Mesodermal cell (in vitro differentiated cells): ENCODE measurements around the gene NALF2.

Experiments used
- H3K27ac ChIP-seq: 2 replicates; pipeline ENCODE4 v1.7.0; 2013; ENCODE audit warnings: mild to moderate bottlenecking, low read depth, low read length, moderate library complexity; ENCODE audit not compliant: severe bottlenecking
- H3K36me3 ChIP-seq: 2 replicates; pipeline ENCODE4 v1.7.1; 2013; ENCODE audit warnings: mild to moderate bottlenecking, low read length, moderate library complexity; ENCODE audit not compliant: control insufficient read depth, insufficient read depth
- H3K4me1 ChIP-seq: one replicate; pipeline ENCODE4 v1.7.1; 2013; ENCODE audit warnings: mild to moderate bottlenecking, low read length; ENCODE audit not compliant: insufficient read depth, control insufficient read depth, poor library complexity, severe bottlenecking
- H3K4me3 ChIP-seq: 2 replicates; pipeline ENCODE4 v1.7.0; 2013; ENCODE audit warnings: low read length, control low read depth, mild to moderate bottlenecking; ENCODE audit not compliant: insufficient read depth, poor library complexity, severe bottlenecking; ENCODE audit errors: extremely low read depth
- H3K9me3 ChIP-seq: 2 replicates; pipeline ENCODE4 v1.7.1; 2013; ENCODE audit warnings: mild to moderate bottlenecking, low read length, moderate library complexity; ENCODE audit not compliant: control insufficient read depth
- WGBS, 2 experiments: methylation state at CpG; one replicate each; pipeline ENCODE4 v1.1.5; 2013; ENCODE audit warnings: missing lambda C conversion rate in 2 of 2; ENCODE audit not compliant: insufficient coverage in 2 of 2; 5-methylcytosine and 5-hydroxymethylcytosine counted together

Gene NALF2

DNA sequence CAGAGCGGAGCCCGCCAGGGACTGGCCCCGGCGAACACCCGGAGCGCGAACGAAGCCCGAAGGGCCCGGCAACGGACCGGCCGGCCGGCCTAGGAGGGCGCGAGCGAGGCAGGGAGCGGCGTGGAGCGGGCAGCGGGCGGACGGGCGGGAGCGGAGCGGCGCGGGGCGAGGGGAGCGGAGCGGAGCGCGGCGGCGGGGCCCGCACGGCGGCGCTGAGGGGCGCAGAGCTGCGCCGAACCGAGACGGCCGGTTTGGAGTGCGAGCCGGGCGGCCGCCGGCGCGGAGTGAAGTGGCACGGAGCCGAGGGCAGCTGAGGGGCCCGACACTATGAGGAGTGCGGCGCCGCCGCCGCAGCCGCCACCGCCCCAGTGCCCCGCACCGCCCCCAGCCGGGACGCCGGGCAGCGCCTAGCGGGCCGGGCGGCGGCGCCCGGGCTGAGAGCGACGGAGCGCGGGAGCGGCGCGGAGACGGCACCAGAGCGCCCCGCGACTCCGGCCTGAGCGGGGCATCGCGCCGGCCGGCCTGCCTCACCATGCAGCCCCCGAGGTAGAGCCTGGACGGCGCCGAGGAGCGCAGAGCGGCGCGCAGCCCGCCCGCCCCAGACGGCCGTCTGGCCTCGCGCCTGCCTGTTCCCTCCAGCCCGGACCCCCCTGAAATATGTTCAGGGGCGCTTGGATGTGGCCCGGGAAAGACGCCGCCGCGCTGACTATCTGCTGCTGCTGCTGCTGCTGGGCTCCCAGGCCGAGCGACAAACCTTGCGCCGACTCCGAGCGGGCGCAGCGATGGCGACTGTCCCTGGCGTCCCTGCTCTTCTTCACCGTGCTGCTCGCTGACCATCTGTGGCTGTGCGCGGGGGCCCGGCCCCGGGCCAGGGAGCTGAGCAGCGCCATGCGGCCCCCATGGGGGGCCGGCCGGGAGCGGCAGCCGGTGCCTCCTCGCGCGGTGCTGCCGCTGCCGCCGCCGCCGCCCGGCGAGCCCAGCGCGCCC lies 793 bp downstream of the NALF2 start:
- H3K4me3 ChIP-seq, result peak overlapping the region; percentile 41
- no peaks in the 10 kb centered on the region for H3K9me3 ChIP-seq
- no peaks in the 10 kb centered on the region for H3K4me1 ChIP-seq
- WGBS, 2 experiments, result 0 to 1% methylated on average over 32 to 34 of the region's 146 CpGs
- no peak overlapping the region for H3K27ac ChIP-seq
- no peaks in the 10 kb centered on the region for H3K36me3 ChIP-seq

DNA sequence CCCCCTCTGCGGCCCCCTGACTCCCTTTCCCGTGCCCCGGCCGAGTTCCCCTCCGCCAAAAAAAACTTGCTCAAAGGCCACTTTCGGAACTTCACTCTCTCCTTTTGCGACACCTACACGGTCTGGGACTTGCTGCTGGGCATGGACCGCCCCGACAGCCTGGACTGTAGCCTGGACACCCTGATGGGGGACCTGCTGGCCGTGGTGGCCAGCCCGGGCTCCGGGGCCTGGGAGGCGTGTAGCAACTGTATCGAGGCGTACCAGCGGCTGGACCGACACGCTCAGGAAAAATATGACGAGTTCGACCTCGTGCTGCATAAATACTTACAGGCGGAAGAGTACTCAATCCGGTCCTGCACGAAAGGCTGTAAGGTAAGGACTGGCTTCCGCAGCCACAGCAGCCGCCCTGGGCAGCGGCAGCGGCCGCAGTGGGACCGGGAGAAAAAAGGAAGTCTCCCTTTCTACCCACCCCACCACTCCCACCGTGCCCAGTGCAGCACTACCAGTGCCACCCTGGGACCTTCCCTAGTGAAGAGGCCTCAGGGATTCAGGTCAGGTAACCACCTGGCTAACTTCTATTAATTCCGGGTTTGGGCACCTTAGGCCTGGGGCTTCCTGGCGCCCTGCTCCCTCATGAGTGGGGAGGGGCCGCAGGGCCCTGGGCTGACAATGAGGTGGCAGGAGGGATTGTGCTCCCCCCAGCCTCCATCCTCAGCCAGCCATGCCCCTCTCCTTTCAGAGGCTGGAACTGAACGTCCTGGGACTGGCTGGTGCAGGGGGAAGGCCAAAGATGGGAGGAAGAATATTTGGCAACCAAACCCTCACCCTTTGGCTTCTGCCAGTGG lies 1.9 kb downstream of the NALF2 start:
- H3K9me3 ChIP-seq, result no peaks in the 10 kb centered on the region
- WGBS, 2 experiments, result 10 to 15% methylated on average over 4 to 23 of the region's 36 CpGs
- H3K4me3 ChIP-seq, result no peak overlapping the region
- no peaks in the 10 kb centered on the region for H3K36me3 ChIP-seq
- H3K4me1 ChIP-seq, result no peaks in the 10 kb centered on the region
- no peak overlapping the region for H3K27ac ChIP-seq

DNA sequence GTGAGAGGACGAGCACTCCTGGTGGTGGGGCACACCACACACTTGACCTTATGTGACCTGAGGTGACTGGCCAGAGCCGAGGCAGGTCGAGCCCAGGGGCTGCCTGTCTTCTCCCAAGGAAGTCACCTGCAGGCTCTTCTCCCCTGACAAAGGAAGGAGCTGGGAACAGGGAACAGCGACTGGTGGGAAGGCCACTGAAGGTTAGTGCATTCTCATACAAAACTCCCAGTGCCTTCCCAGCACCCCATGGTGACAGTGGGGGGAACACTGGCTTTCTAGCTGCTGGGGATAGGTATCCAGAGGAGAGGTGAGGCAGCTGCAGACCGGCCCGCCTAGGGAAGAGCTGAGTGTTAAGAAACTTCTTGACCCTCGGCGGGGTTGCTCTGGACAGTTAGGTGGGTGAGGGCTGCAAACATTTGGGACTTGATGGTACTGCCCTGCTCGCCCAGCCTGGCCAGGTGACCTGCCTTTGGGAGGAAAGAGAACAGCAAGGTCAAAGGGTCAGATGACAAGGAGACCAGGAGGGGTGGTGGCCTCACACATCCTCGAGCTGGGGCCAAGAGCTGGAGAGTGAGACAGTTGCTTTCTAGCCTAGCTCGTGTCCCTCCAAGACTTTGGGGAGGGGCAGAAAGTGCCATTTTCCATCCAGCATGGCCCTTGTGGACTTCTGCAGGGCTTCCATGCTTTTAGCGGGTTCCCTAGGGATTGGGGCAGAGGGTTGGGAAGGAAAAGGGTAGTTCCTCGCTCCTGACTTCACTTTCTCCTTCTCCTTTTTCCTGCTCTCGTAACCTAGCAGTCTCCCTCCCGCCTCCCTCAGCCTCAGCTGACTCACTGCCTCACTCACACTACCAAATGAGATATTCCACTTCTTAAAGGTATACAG lies 2.7 kb downstream of the NALF2 start:
- Histone ChIP-seq H3K4me1 (no peaks in the 10 kb centered on the region), H3K27ac (no peak overlapping the region), H3K4me3 (no peak overlapping the region), H3K9me3 (no peaks in the 10 kb centered on the region), H3K36me3 (no peaks in the 10 kb centered on the region)
- 29 to 57% methylated on average over 1 to 2 of the region's 15 CpGs for WGBS, 2 experiments

DNA sequence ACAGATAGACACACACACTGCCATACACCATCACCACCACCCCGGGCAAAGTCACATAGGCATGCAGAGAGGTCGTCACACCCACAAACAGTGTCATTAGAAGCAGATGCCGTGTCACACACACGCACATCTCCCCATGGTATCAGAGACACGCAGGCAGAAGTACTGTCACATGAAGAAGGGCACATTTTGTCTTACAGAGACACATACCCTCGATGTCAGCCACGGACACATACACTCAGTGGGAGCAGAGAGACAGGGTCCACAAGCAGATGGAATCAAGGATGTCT lies 3.3 kb downstream of the NALF2 start:
- 89 to 98% methylated on average over 4 to 6 of the region's 7 CpGs for WGBS, 2 experiments

DNA sequence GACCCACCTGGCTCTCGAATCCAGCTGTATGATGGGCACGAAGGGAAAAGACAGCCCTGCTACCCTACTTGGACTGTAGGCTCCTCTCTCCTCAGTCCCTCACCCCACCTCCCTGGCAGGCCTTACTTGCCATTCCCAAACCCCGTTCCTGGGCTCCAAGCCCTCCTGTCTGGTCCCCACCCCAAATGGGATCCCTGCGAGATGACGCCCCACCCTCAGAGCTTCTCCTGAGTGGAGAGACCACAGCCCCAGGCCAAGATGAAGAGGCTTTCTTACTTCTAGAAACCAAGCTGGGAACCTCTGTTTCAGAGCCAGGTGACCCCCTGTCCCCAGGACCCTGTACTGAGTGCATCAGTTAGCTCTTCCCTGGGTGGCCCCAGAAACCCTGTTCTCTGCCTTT lies 4.5 kb downstream of the NALF2 start:
- WGBS, 2 experiments, result 85% methylated on average over 3 of the region's 5 CpGs; no CpG with 5 or more reads in 1 of the 2 experiments
- Histone ChIP-seq H3K9me3 (no peaks in the 10 kb centered on the region), H3K27ac (no peak overlapping the region), H3K4me3 (no peak overlapping the region), H3K4me1 (no peaks in the 10 kb centered on the region), H3K36me3 (no peaks in the 10 kb centered on the region)

More for the DNA sequence above, 3.3 kb downstream of the NALF2 start:
- no peak overlapping the region for H3K4me3 ChIP-seq
- no peaks in the 10 kb centered on the region for H3K36me3 ChIP-seq
- H3K4me1 ChIP-seq, result no peaks in the 10 kb centered on the region
- H3K9me3 ChIP-seq, result no peaks in the 10 kb centered on the region
- H3K27ac ChIP-seq, result no peak overlapping the region

DNA sequence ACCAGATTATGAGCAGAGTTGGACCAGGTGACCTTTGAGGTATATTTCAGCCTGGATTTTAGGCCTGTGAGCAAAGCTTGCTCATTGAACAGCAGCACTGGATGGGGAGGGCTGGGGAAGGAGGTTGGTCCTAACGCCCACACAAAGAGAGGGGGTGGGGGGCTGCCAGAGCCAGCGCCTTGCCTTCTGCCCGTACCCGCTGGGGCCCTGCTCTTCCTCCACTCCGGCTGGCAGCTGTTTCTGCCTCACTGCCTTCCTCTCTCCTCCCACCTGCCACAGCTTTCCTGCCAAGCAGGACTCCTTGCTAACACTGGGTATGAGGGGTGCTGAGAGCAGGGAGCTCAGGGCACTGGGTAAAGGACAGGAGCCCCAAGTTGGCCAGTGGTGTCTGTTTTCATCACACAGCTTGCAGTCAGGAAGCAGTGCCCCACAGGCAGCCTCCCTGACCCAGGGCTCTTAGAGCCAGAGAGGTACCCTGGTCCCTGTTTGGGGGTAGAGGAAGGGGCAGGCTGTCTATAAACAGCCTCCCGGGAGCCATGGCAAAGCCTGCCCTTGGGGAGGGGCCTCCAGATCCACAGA lies 6.1 kb downstream of the NALF2 start:
- no peaks in the 10 kb centered on the region for H3K36me3 ChIP-seq
- H3K4me1 ChIP-seq, result no peaks in the 10 kb centered on the region
- H3K9me3 ChIP-seq, result no peaks in the 10 kb centered on the region
- H3K27ac ChIP-seq, result no peak overlapping the region
- no CpG with 5 or more reads among the region's 6 CpGs for WGBS, 2 experiments
- no peak overlapping the region for H3K4me3 ChIP-seq

DNA sequence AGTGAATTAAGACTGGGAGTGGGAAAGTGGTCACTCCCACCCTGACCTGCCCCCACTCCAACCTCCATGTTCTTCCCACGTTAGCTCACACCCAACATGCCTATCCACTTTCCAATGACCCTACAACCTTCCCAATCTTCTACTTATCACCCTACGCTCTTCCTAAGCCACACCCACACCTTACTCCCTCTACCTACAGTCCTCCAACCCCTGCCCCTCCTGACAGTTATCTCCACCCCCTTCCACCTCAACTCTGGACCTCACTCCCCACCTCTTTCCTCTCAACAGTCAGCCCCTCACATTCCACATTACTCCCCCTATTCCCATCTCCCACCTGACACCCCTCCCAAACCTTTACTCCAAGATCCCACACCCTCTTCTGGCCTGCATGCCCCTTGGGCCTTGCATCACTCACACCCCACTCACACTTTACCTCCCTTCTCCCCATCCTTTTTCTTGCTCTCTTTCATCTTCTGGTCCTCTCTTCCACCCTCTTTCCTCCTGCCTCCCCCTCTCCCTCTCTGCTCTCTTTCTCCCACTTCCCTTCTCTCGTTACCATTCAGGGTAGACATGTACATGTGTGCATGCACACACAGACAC lies 6.9 kb downstream of the NALF2 start:
- H3K36me3 ChIP-seq, result no peaks in the 10 kb centered on the region
- WGBS, 2 experiments, result 80 to 81% methylated on average over 1 to 2 of the region's 3 CpGs

DNA sequence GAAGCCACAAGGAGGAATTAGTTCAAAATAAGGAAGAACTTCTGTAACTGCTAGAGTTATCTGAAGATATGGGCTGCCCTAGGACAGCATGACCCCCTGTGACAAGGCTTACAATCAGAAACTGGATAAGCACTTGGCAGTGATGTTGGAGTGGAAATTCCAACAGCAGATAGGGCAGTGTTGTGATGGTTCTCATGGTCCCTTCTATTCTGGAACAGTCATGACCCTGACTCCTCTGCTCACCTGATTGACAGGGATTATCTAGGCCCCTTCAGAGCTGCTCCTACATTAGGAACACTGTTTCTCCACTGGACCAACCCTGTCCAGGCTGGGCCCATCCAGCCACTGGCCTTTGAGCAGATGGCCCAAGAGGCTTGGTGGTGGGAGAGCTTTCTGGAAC lies 17.9 kb downstream of the NALF2 start:
- H3K4me1 ChIP-seq, result no peaks in the 10 kb centered on the region
- no peak overlapping the region for H3K27ac ChIP-seq
- no peaks in the 10 kb centered on the region for H3K9me3 ChIP-seq
- H3K36me3 ChIP-seq, result no peaks in the 10 kb centered on the region
- no peak overlapping the region for H3K4me3 ChIP-seq

More for the DNA sequence above, 6.9 kb downstream of the NALF2 start:
- H3K9me3 ChIP-seq, result no peaks in the 10 kb centered on the region
- H3K4me3 ChIP-seq, result no peak overlapping the region
- no peak overlapping the region for H3K27ac ChIP-seq
- no peaks in the 10 kb centered on the region for H3K4me1 ChIP-seq

GRCh38 chrX:69523314-69523713 lies 19.2 kb downstream of the NALF2 start:
- Histone ChIP-seq H3K4me3 (no peak overlapping the region), H3K9me3 (no peaks in the 10 kb centered on the region), H3K36me3 (no peaks in the 10 kb centered on the region), H3K27ac (no peak overlapping the region), H3K4me1 (no peaks in the 10 kb centered on the region)
- WGBS, 2 experiments, result 60% methylated on average over 1 of the region's 4 CpGs; no CpG with 5 or more reads in 1 of the 2 experiments
